Amniotic epithelial cell (primary cell): ENCODE data around the gene TMEM176B.
"Not testable (repeated sequence)": the region's sequence is repeated elsewhere in the genome, so short reads cannot be mapped to it uniquely, and the experiment has no call there.

Source experiments
- DNase-seq: peaks from one replicate; pipeline ENCODE4 v3.0.0-alpha.2; 2010; ENCODE audit warnings: low read depth

The TMEM176B gene

GRCh38 chr7:150823043-150823442 lies 22.9 kb upstream of the TMEM176B start:
- no peak for DNase-seq

DNA sequence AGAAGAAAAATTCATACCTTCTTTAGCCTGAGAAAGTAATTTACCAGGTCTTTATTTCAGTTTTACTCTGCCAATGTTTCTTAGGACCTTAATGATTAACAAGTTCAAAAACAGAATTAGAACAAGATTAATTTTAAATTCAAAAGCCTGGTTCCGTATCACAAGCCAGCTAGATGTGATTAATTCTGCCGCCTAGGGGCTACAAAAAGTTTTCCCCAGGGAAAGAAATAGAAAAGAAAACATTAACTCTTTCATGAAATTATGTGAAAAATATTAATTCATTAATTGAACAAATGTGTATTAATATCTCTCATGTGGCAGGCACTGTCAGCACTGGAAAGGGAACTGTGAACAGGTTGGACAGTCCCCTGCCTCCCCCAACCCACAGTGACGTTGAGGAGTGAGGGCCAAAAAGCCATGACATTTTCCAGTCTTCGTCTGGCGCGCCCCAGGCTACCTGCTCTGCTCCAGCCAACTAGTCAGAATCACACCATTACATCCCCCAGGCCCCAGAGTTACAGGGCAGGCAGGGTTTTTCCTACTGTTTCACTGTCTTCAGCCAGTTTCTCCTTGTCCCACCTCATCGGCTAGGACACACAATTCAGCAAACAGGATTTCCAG lies 20.5 kb upstream of the TMEM176B start:
- DNase-seq = no peak

DNA sequence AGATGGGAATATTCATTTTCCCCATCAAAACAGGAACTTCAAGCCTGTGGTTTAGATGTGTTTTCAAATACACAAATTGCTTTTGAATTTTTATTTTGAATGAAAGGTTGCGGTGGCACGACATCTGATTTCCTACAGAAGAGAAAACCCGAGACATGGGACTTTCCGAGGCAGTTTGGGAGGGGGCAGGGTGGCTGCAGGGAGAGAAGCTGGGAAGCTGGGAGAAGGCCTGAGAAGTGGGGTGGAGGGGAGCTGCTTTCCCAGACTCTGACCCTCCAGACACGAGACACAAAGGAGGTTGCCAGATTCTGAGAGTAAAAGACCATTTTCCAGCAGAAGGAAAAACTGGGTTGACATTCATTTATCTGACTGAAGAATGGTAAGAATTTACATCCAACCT lies 20.0 kb upstream of the TMEM176B start:
- no peak for DNase-seq

DNA sequence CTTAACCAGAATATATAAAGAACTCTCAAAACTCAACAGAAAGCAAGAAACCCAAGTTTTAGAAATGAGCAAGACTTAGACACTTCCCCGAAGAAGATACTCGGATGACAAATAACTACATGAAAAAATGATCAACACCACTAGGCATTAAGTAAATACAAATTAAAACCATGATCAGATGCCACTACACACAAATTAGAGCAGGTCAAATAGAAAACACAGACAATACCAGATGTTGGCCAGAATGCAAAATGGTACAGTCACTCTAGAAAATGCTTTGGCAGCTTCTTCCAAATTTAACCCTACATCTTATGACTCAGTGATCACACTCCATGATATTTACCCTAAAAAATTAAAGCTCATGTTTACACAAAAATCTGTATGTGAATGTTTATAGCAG lies 18.8 kb upstream of the TMEM176B start:
- DNase-seq = no peak

GRCh38 chr7:150814328-150815001 lies 14.3 kb upstream of the TMEM176B start:
- DNase-seq = no peak

DNA sequence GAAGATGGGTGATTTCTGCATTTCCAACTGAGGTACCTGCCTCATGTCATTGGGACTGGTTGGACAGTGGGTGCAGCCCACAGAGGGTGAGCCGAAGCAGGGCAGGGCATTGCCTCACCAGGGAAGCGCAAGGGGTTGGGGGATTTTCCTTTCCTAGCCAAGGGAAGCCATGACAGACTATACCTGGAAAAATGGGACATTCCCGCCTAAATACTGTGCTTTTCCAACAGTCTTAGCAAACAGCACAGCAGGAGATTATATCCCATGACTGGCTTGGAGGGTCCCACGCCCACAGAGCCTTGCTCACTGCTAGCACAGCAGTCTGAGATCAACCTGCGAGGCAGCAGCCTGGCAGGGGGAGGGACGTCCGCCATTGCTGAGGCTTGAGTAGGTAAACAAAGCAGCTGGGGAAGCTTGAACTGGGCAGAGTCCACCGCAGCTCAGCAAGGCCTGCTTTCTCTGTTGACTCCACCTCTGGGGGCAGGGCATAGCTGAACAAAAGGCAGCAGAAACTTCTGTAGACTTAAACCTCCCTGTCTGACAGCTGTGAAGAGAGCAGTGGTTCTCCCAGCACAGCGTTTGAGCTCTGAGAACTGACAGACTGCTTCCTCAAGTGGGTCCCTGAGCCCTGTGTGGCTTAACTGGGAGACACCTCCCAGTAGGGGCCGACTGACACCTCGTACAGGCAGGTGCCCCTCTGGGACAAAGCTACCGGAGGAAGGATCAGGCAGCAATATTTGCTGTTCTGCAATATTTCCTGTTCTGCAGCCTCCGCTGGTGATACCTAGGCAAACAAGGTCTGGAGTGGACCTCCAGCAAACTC lies 7.7 kb upstream of the TMEM176B start:
- not testable (repeated sequence) for DNase-seq

DNA sequence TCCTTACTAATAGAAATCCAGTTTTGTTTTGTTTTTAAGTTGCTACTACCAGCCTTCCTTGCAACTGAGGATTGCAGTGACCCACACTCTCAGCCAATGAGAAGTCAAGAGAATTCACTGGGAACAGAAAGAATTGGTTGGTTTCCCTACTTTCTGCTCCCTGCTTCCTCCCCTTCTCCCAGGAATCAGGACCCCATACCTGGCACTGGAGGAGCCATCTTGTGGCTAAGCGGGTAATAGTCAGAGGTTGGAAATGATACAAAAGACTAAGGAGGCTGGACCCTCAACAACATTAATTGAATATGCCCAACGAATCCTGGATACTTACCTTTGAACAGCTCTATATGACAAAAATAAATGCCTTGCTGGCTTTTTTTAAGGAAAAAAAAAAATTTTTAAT lies 6.7 kb upstream of the TMEM176B start:
- no peak for DNase-seq

- DNase-seq = no peak
Measured at GRCh38 chr7:150806454-150806853, 6.3 kb upstream of the TMEM176B start.

DNA sequence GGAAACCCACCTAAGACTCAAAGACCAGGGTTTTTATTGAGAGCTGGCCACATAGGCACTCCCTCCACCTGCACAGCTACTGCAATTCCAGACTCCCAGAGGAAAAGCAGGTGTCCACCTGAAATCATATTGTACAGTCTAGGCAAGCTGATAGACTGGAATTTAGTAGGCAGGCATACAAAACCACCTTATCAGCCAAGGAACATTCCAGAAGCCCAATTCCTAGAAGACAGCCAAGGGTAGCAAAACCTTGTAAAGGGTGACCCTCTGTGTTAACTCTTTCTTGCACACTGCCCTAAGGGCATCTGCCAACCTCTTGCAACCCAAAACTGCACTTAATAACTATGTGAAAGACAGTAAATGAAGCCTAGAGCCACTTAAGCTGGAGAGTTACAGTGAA lies 5.7 kb upstream of the TMEM176B start:
- DNase-seq = no peak

- DNase-seq = no peak
Measured at GRCh38 chr7:150804802-150805201, 4.6 kb upstream of the TMEM176B start.

DNA sequence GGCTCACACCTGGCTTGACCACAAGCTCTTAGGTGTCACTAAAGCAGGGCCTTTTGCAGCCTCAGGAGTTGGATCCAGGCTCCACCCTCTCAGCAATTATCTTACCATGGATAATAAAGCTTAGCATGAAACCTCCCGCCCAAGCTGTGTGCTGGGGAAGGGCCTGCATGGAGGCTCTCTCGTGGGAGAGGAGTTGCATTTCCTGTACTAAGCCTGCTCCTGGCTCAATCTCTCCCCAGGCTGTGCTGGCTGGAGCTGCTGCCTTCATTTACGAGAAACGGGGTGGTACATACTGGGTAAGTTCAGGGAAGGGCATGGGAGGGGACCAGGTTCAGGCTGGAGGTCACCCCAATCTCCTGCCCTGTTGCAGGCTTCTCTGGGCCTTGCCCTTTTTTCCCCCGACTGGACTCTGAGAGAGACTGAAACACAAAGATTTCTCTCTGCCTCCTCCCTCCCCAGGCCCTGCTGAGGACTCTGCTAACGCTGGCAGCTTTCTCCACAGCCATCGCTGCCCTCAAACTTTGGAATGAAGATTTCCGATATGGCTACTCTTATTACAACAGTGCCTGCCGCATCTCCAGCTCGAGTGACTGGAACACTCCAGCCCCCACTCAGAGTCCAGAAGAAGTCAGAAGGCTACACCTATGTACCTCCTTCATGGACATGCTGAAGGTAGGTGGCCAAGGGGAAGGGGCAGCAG lies 3.1 kb upstream of the TMEM176B start:
- DNase-seq = no peak

DNA sequence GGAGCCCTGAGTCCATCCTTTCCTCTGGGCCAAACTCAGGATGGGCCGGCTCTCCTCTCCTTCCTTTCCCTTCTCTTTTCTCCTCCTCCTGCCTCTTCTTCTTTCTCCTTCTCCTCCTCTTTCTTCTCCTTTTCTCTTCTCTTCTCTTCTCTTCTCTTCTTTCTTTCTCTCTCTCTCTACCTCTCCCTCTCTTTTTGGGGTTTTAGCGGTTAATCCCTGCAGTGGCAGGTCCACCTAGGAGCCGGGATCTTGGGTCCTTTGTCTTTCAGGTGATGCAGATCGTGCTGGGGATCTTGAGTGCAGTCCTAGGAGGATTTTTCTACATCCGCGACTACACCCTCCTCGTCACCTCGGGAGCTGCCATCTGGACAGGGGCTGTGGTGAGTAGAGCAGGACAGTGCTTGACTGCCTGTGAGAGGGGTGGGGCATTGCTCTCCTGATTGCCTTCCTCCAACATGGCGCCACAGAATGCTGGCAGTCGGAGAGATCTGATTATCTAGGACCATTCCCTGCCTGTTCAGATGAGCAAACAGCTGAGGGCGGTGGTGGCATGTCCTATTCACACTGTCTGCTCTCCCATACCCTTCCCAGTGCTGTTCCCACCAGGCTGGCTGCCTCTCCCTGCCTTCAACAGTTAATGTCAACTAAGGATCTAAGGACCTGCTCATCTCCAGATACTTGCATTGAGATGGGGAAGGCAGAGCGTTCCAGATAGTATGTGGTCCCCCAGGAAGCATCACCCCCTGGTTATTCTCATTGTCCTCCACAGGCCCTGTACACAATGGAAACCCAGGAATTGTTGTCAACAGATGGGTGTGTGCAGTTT lies 2.0 kb upstream of the TMEM176B start:
- no peak for DNase-seq

GRCh38 chr7:150801242-150801945 lies 1.2 kb upstream of the TMEM176B start:
- no peak for DNase-seq

- DNase-seq = no peak
Measured at GRCh38 chr7:150800581-150801241, 547 bp upstream of the TMEM176B start, which contains the start of gene TMEM176A. Gene TMEM176A, plus strand, starts transcription at chr7:150800769. Its CDS starts 782 bp downstream, at chr7:150801551.

- no peak for DNase-seq
Measured at GRCh38 chr7:150799156-150799555, 1.0 kb downstream of the TMEM176B start.

- DNase-seq = no peak
Measured at GRCh38 chr7:150797661-150798060, 2.5 kb downstream of the TMEM176B start.

GRCh38 chr7:150793569-150794238 lies 6.5 kb downstream of the TMEM176B start:
- no peak for DNase-seq

DNA sequence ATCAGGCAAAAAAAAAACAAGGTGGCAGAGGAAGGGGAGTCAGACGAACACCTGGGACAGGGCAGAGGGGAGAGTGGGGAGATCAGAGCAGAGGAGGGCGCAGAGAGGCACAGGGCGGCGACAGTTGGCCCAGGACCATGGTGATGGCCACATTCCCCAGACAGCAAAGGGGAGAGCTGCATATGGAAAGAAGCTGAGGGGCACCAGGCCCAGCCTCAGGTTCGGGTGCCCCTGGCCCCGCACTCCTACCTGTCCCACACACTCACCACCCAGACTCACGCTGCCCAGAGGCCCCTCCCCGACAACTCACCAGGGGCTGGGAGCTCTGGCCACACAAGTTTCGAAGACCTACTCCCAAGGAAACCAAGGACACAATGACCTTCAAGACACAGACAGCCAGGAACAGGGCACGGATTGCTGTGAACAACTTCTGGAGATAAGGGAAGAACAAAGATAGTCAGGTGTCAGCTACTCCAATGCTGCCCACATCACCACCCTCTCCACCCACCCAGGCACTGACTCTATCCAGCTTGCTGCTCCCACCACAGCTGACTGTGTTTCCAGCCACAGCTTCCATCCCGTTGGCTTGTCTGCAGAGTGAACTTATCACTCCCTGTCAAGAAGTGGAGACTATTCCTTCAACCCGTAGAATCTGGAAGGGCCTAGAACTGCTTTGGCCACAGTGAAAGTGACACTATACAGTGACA lies 8.3 kb downstream of the TMEM176B start:
- DNase-seq = no peak

- no peak for DNase-seq
Measured at GRCh38 chr7:150791304-150791703, 8.9 kb downstream of the TMEM176B start.
